H1 (cell line): ENCODE data around the gene ABCC11. TPM values are rescaled to one million over a fixed set of nuclear protein-coding genes. Genes with fewer than 3 reads are reported as not detected.

Experiments used
- CBX8 ChIP-seq: fragments of 300-800, 300-1000 bp; sonication (generic); IDR thresholded peaks from 2 replicates; pipeline ENCODE4 v1.7.1; 2016; ENCODE audit warnings: low read depth, low read length, borderline replicate concordance
- polyA plus RNA-seq, 7 experiments: library from polyadenylated mRNA; depleted of rRNA in 3 of 7; stranded (reverse) in 5 of 7; unstranded in 2 of 7; fragments of >200 nt in 5 of 7; fragments of 200-250 nt in 2 of 7; gene quantifications; 1 replicate in 5 of 7; 2 replicates in 1 of 7; 4 replicates in 1 of 7; pipeline versions ENCODE4 v1.2.1 to v1.2.3, GENCODE V29; 2011 to 2013; ENCODE audit warnings: missing spikeins in 2 of 7, mixed read lengths in 2 of 7
- total RNA-seq: library from RNA; stranded (reverse); fragmentation: NEBNext Ultra II Directional; extraction: Animal tissue kit (Norgen Biotek cat#: 25700); gene quantifications from 2 replicates; pipeline ENCODE4 v1.2.1, GENCODE V29; 2021

ABCC11 gene
- total and polyA plus RNA-seq, 2 of the 8 experiments (the other 6 are each of a cell fraction or from before 2014, with no cell fraction given), result 0.06 TPM; not detected in 1

GRCh38 chr16:48143812-48144368, 103.4 kb downstream of the ABCC11 start (continued):
- TF ChIP-seq CBX8, result no peak
